GM18909 (cell line): Measurements from ENCODE around the gene FLII.

Experiments used
- ATAC-seq: cut with Tn5 transposase; IDR thresholded peaks from one replicate; pipeline ENCODE4 v1.9.1; 2021; ENCODE audit warnings: mild to moderate bottlenecking; ENCODE audit not compliant: unreplicated experiment, poor library complexity

FLII gene

DNA sequence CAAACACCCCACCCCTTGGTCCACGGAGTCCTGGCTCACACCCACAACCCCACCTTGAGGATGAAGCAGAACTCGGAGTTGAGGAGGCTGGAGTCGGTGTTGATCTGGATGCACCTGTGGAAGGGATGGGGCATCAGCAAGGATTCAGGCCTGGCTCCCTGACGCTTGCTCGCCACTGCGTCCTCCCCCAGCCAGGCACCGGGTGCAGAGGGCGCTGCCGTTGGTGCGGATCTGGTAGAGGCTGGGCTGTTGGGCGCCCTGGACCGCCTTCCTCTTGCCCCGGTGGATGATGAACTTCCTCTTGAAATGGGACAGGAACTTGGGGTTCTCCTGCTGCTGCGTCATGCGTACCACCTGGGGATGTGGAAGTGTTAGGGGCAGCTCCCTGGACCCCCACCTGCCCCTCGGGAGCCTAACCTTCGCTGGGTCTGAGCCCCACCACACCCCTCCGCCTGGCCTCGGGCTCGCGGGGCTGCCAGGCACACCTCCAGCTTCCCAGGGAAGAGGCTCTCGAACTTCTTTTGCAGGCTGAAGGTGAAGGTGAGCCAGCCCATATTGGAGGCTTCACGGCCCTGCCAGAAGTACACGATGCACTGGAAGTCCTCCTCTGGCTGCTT lies 12.3 kb downstream of the FLII start:
- no peak for ATAC-seq

DNA sequence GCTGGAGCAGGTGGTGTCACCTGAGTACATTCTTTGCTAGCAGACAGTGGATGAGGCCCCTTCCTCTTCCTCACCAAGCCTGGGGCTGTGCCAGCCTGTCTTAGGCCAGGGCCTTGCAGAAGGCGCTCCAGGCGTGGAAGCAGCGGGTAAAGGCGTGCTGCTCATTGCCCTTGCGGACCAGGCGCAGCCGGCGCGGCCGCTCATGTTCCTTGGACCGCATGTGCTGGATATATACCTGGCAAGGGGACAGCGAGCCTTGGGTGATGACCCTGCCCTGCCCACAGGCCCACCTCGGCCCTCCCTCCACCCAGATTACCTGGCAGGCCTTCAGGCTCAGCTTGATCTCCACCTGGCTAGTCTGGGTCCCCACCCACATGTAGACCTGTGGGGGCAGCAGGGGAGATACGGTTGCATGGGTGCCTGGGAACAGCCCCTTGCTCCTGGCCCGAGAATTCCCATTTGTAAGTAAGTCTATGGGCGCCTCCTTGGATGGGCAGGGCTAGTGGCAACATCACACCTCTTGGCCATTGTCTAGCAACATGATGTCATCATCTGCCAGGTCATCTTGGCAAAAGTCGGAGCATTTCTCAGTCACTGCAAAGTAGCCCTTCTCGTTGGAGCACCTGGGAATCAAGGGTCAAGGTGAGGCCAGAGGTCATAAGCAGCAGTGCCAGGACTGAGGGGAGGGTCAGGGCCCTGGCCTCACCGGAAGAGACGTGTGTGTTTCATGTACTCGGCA lies 13.3 kb downstream of the FLII start:
- no peak for ATAC-seq

DNA sequence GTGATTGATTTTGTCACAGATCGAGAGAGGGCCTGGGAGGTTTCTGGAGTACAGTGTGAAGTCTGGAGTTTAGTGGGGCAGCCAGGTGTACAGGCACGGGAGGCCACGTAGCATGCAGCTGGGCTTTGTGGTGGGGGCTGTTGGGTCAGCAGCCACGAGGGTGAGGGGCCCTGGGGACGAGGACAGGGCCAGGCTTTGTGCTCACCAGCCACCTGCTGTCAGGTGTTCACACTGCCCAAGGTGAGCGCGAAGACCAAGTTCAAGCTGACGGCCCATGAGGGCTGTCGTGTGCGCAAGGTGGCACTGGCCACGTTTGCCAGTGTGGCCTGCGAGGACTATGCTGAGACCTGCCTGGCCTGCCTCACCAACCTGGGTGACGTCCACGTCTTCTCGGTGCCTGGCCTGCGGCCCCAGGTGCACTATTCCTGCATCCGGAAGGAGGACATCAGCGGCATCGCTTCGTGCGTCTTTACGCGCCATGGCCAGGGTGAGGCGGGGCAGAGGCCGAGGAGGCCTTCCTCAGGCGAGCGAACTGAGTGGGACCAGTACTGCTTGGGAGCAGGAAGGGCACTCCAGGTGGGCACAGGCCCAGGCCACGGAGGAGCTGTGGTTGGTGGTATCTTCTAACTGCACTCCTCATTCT lies 17.2 kb downstream of the FLII start:
- no peak for ATAC-seq

DNA sequence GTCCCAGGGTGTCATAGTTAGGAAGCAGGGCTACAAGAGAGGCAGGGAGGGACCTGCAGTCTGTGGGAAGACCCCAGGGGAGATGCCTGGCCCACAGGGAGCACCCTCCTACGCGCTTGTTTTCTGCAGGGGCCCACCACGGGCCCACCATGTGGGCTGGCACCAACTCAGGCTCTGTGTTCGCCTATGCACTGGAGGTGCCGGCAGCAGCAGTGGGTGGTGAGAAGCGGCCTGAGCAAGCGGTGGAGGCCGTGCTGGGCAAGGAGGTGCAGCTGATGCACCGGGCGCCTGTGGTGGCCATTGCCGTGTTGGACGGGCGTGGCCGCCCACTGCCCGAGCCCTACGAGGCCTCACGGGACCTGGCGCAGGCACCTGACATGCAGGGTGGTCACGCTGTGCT lies 18.1 kb downstream of the FLII start:
- no peak for ATAC-seq

DNA sequence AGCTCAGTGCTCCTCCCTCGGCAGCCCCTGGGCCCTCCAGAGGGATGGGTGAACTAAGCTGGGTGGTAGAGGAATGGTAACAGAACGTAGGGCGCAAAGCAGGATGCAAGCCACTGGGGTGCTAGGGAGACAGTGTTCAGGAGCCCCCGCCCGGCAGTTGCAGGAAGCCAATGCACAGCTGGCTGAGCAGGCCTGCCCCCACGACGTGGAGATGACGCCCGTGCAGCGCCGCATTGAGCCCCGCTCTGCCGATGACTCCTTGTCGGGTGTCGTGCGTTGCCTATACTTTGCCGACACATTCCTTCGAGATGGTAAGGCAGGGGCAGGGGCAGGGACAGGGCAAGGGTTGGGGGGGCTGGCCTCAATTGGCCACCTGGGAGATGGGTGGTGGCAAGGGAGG lies 20.2 kb downstream of the FLII start:
- ATAC-seq = no peak

DNA sequence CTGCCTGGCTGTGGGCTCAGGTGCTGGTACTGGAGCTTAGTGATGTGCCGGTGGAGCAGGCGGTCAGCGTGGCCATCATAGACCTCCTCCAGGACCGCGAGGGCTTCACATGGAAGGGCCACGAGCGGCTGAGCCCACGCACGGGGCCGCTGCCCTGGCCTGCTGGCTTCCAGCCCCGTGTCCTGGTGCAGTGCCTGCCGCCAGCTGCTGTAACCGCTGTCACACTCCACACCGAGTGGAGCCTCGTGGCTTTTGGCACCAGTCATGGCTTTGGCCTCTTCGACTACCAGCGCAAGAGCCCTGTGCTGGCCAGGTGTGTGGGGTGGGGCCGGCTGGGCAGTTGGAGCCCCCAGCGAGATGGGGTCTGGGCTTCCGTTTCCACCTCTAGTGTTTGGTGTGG lies 21.1 kb downstream of the FLII start:
- ATAC-seq = no peak

GRCh38 chr17:18236494-18236893 lies 22.0 kb downstream of the FLII start:
- no peak for ATAC-seq

DNA sequence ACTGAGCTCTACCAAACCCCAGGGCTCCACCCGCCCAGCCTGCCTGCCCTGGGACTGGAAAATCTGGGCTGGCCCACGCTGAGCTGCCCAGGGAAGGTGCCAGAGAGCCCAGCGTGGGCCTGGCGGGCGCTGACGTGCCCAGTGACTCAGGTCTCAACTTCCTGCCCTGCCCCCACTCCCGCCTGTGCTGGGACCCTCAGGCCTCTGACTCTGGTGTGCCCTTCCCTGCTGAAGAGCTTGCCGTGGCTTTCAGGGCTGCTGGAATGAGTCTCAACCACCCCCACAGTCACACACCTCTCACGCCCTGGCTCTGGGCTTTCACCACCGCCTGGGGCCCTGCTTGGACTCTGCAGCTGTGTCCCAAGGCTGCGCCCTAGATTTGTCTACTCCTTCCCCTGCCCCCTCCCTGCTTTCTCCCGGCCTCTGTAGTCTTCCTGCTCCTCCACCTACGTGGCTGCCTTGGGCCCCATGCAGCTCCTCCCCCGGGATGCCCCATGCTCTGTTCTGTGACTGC lies 22.7 kb downstream of the FLII start:
- no peak for ATAC-seq

- ATAC-seq = no peak
Measured at GRCh38 chr17:18234853-18235380, 23.6 kb downstream of the FLII start.

DNA sequence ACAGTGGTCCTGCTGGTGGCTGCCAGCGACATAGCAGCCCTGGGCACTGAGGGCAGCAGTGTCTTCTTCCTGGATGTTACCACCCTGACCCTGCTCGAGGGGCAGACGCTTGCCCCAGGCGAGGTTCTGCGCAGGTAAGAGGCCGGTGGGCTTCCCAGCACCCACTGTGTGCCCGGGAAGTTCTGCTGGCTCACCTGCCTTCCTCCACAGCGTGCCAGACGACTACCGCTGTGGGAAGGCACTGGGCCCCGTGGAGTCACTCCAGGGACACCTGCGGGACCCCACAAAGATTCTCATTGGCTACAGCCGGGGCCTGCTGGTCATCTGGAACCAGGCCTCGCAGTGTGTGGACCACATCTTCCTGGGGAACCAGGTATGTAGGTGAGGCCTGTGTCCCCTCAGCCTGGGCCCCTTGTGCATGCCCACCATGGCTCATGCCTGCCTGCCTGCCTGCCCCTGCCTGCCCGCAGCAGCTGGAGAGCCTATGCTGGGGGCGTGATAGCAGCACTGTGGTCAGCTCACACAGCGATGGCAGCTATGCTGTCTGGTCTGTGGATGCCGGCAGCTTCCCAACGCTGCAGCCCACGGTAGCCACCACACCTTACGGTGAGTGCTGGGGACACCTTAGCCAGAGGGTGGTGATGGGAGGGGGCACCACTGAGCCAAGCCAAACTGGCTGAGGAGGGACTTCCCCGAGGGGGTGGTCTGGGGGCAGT lies 24.6 kb downstream of the FLII start:
- ATAC-seq = no peak

DNA sequence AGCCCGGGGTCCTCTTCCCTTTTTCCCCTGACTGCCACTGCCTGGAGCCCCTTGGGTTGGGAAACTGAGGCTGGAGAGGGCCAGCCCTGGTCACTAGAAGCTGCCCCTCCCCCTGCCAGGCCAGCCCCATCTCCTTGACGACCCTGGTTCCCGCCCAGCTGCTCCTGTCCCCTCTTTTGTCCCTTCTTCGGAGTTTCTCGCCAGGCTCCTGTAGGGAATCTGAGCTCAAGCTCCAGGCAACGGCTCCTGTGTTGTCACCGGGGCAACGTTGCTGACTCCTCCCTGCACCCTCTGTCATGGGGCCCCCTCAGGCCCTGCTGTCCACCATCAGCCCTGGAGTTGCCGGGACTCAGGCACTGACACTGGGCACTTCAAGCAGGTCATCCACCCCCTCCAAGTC lies 27.4 kb downstream of the FLII start:
- ATAC-seq = no peak

GRCh38 chr17:18230288-18231141 lies 28.0 kb downstream of the FLII start:
- no peak for ATAC-seq

- no peak for ATAC-seq
Measured at GRCh38 chr17:18229771-18230170, 28.8 kb downstream of the FLII start.

DNA sequence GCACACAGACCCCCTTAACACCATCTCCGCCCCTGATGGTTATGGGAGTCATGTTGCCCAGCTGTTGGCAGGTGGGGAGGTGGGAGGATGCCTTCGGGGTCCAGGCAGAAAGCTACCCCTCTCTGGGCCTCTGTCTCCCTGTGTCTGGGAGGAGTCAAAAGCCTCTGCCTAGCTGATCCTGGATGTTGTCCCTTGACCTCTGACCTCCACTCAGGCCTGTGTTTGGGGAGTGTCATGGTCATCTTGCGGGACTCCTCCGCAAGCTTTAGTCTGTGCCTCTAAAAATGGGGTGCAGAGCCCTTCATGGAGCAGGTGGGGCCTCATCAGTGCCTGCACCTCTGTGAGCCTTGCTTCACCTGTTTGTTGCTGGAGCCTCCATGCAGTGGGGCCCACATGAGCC lies 29.3 kb downstream of the FLII start:
- ATAC-seq = no peak

- ATAC-seq = no peak
Measured at GRCh38 chr17:18228176-18228682, 30.3 kb downstream of the FLII start.

DNA sequence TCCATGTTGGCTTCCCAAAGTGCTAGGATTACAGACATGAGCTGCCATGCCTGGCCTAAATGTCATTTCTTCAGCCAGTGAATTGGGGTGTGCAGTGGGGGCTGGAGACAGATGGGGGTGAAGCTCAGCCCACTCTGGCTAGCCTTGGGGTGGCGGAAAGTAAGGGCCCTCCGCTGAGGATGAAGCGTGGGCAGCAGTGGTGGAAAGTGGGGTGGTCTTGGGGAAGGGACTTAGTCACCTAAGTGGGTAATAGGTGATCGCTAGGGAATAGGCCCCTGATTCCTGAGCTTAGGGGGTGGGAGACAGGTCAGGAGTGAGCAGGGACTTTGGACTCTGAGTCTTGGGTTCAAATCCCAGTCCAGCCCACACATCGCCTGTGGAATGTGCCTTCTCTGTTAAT lies 30.9 kb downstream of the FLII start:
- ATAC-seq = no peak

DNA sequence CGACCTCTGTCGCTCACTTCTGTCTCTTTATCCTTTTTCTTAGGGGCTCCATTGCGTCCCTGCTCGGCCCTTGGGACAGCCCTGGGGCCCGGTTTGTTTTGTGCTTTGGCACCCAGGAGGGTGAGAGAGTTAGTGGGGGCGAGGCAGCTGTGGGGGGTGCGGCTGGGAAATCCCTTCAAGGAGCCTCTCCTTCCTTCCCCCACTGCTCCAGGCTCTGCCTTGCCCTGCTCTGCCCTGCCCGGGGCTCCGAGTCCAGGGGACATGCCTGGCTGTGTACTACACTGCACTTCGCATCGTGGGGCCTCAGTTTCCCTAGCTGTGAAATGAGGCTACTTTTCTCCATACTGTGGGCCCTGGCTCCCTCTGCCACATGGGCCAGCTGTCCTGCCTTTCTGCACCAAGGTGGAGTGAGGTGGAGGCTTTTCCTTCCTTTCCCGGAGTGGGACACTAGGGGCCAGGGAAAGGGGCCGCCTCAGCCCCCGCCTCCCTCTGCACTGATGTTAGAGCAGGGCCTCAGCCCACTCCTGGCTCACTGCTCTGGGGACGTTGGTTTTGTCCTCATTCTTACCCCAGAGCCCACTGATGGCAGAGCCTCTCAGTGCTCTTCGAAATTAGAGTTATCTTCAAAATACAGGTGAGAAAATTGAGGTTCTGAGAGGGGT lies 32.1 kb downstream of the FLII start:
- no peak for ATAC-seq

DNA sequence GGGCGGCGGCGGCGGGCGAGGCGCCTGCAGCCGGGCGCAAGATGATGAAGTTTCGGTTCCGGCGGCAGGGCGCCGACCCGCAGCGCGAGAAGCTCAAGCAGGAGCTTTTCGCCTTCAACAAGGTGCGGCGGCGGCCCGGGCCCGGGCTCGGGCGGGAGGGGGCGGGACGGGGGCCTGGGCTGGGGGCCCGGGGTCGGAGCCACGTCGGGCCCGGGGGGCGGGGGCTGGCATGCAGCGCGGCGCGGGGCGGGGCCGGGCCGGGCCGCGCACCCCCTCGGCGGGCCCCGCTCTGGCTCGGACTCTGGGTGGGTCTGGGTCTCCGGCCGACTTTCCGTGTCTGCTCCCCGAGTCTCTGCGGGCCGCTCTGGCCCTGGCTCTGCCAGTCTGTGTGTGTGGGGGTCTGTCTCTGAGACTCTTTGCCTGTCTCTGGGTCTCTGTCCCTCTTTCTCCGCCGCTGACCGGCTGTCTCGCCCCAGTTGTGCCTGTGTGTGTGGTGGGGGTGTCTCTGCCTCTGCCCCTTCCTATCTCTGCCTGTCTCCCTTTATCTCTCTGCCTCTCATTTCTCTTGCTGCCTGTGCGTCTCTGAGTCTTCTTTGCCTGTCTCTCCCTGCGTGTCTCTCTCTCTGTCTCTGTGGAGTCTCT lies 32.8 kb downstream of the FLII start:
- peak; percentile 4 for ATAC-seq
